Activated CD8-positive, alpha-beta memory T cell treated with anti-CD3 and anti-CD28 coated beads for 24 hours (primary cell): ENCODE results near the gene CDIPT.

ENCODE experiments used
- DNase-seq: peaks from one replicate; pipeline ENCODE4 v3.0.0-alpha.2; 2020

The CDIPT gene

GRCh38 chr16:29809850-29810698 lies 53.0 kb downstream of the CDIPT start:
- DNase-seq: peak; percentile 78

- peak; percentile 67 for DNase-seq
Measured at GRCh38 chr16:29809031-29809747, 53.8 kb downstream of the CDIPT start.
